Activated naive CD8-positive, alpha-beta T cell treated with anti-CD3 and anti-CD28 coated beads, Interleukin-2, amount 10 ng/mL, durations not matched to agents 7 days and 5 days (primary cell): ENCODE measurements around the gene PPFIA2. TPM values are rescaled to one million over a fixed set of nuclear protein-coding genes. Genes with fewer than 3 reads are reported as not detected.
A peak's percentile ranks its signal among the peaks of the same experiment; 100 is the strongest.

ENCODE experiments used
- ATAC-seq: fragments of 150-1000 bp; cut with Tn5 transposase; one replicate; pipeline ENCODE4 v1.10.0; 2021; ENCODE audit warnings: low read depth, moderate library complexity
- POLR2A ChIA-PET: fragments of 350-600 bp; sonication (Branson Sonifier 250); formaldehyde crosslinking; loops from one replicate; lab custom pipeline; 2021; ENCODE audit warnings: antibody characterized with exemption; lab: Charles Lee
- DNase-seq: peaks from one replicate; pipeline ENCODE4 v3.0.0; 2021
- H3K27ac Mint-ChIP-seq: one replicate; pipeline ENCODE4 v1.8.0; 2022; ENCODE audit warnings: mild to moderate bottlenecking, mixed read lengths
- H3K27me3 Mint-ChIP-seq: one replicate; pipeline ENCODE4 v1.8.0; 2022; ENCODE audit warnings: mild to moderate bottlenecking, moderate library complexity, mixed read lengths
- H3K36me3 Mint-ChIP-seq: one replicate; pipeline ENCODE4 v1.8.0; 2021; ENCODE audit warnings: mild to moderate bottlenecking, mixed read lengths
- H3K4me1 Mint-ChIP-seq: one replicate; pipeline ENCODE4 v1.8.0; 2021; ENCODE audit warnings: mixed read lengths
- H3K4me3 Mint-ChIP-seq: one replicate; pipeline ENCODE4 v1.8.0; 2022; ENCODE audit warnings: mild to moderate bottlenecking, moderate library complexity, mixed read lengths
- H3K9me3 Mint-ChIP-seq: one replicate; pipeline ENCODE4 v1.8.0; 2021; ENCODE audit warnings: mixed read lengths
- total RNA-seq, 2 experiments: library from RNA; stranded (reverse); gene quantifications; one replicate each; pipeline ENCODE4 v1.2.3, GENCODE V29; 2021

The PPFIA2 gene
- total RNA-seq, 2 experiments from 2014 or later = not detected

DNA sequence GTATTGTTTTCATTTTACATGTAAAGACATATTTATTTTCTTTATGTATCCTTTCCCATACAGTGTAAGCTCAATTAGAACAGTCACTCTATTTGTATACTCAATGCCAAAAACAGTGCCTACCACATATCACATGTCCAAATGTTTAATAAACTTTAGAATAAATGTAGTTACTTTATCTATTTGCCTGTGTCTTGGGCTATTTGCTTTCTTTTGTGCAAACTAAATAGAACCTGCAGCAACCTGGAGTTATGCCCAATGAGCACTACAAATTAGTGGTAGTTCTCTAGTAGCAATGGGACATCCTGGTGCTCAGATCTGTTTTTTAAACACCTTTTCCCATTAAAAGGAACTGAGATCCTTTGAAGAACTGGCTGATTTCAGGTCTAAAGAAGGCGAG is 186.7 kb downstream of the PPFIA2 start:
- POLR2A ChIA-PET = no interaction called here
- no peaks in the 10 kb centered on the region for H3K27me3 Mint-ChIP-seq
- no peaks in the 10 kb centered on the region for H3K4me1 Mint-ChIP-seq
- DNase-seq (no peak), ATAC-seq (no peak)
- H3K4me3 Mint-ChIP-seq = no peak overlapping the region
- H3K27ac Mint-ChIP-seq = no peak overlapping the region
- no peaks in the 10 kb centered on the region for H3K9me3 Mint-ChIP-seq
- no peaks in the 10 kb centered on the region for H3K36me3 Mint-ChIP-seq

DNA sequence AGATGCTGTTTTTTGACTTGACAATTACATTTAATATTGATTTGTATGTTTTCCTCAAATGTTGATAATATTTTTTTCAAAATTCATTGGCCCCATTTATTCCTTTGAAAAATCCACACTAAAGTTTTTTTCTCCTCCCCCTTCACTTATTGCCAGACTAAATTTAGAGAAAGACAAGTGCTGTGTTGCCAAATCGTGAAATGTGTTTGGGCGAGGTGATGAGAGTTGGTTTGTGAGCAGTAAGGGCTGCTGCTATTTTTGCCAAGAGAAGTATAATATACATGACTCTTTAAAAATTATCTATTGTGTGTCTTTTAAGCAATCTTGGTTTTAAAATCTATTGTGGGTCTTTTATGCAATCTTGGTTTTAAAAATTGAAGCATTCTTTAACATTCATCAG is 188.9 kb downstream of the PPFIA2 start:
- Mint-ChIP-seq H3K4me1 (no peaks in the 10 kb centered on the region), H3K9me3 (no peaks in the 10 kb centered on the region), H3K27me3 (no peaks in the 10 kb centered on the region), H3K27ac (no peak overlapping the region), H3K36me3 (no peaks in the 10 kb centered on the region), H3K4me3 (no peak overlapping the region)
- no peak for ATAC-seq
- POLR2A ChIA-PET = no interaction called here
- no peak for DNase-seq

DNA sequence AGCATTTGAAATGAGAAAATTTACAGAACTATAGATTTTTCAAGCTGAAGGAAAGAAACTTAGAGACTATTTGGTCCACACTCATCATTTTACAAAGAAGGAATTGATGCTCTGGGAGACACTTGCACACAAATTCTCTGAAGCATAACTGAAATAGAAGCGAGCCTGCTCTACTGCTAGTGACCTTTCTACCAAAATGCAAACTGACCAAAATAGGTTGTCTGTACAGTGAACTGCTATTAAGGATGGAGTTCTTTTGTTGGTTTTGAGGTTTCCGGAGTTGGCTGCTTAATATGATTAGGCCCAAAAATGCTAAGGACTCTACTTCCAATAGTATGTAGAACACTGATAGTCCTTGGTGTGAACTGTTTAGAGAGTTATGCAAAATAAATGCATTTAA is 194.9 kb downstream of the PPFIA2 start:
- H3K4me3 Mint-ChIP-seq = no peak overlapping the region
- H3K27ac Mint-ChIP-seq = no peak overlapping the region
- ATAC-seq = no peak
- no peaks in the 10 kb centered on the region for H3K27me3 Mint-ChIP-seq
- no peak for DNase-seq
- POLR2A ChIA-PET = no interaction called here
- H3K36me3 Mint-ChIP-seq = no peaks in the 10 kb centered on the region
- peaks cover 2% of the 10 kb centered on the region for H3K9me3 Mint-ChIP-seq
- no peaks in the 10 kb centered on the region for H3K4me1 Mint-ChIP-seq

DNA sequence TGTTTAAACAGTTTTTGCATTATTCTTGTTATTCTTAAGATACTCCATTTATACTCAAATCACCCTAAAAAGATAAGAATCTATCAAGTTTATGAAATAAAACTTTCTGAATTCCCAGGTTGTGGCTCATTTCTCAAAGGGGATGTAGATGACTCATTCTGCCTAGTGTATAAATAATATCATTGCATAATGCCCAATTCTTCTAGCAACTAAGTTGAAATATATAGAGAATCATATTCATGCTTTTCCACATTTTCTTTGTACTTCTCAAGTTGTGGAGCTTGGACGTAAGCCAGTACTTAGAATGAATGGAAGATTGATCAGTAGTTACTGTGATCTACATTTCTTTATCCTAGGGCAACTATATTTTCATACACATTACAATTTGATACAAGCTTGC is 201.1 kb downstream of the PPFIA2 start:
- H3K9me3 Mint-ChIP-seq = peaks cover under 1% of the 10 kb centered on the region
- H3K4me3 Mint-ChIP-seq = no peak overlapping the region
- no peak for ATAC-seq
- H3K4me1 Mint-ChIP-seq = no peaks in the 10 kb centered on the region
- no peaks in the 10 kb centered on the region for H3K27me3 Mint-ChIP-seq
- H3K36me3 Mint-ChIP-seq = no peaks in the 10 kb centered on the region
- DNase-seq = no peak
- no peak overlapping the region for H3K27ac Mint-ChIP-seq
- POLR2A ChIA-PET = no interaction called here

DNA sequence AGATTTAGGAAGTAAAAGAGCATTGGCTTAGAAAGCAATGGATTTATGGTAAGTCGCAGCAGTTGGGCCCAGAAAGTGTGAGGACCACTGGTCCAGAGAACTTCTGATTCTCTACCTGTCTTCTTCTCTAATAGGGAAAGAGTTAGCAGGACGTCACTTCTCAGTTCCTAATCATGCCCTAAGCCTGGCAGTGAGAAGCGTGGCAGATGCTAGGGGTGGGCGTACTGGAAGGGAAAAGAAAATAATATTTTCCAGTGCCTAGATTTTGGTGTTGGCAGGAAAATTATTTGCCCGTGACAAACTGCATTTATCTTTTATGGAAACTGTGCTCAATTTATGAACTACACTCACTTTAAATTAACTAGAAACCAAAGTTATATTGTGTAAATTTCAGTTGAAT is 212.3 kb downstream of the PPFIA2 start:
- ATAC-seq (no peak), DNase-seq (no peak)
- no peaks in the 10 kb centered on the region for H3K4me1 Mint-ChIP-seq
- H3K9me3 Mint-ChIP-seq = no peaks in the 10 kb centered on the region
- no peak overlapping the region for H3K27ac Mint-ChIP-seq
- no peak overlapping the region for H3K4me3 Mint-ChIP-seq
- no peaks in the 10 kb centered on the region for H3K36me3 Mint-ChIP-seq
- POLR2A ChIA-PET = no interaction called here
- no peaks in the 10 kb centered on the region for H3K27me3 Mint-ChIP-seq

DNA sequence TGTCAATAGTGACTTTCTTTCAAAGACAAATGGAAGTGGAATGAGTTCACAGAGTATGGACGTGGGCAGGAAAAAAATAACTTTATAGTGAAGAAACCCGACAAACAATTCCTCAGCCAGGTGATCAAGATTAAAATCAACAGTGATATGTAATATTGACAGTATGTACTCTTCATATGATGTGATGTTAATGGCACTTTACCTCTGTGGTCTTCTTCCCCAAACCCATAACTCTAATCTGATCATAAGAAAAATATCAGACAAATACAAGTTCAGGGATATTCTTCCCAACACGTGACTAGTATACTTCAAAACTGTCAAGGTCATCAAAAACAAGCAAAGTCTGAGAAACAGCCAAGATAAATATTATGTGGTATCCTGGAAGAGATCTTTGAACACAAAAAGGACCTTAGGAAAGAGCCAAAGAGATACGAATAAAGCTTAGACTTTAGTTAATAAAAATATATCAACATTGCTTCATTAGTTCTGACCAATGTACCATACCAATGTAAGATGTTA is 215.5 kb downstream of the PPFIA2 start:
- Mint-ChIP-seq H3K36me3 (no peaks in the 10 kb centered on the region), H3K4me1 (no peaks in the 10 kb centered on the region), H3K9me3 (no peaks in the 10 kb centered on the region), H3K4me3 (no peak overlapping the region), H3K27ac (no peak overlapping the region), H3K27me3 (no peaks in the 10 kb centered on the region)
- POLR2A ChIA-PET = no interaction called here
- ATAC-seq (no peak), DNase-seq (no peak)

DNA sequence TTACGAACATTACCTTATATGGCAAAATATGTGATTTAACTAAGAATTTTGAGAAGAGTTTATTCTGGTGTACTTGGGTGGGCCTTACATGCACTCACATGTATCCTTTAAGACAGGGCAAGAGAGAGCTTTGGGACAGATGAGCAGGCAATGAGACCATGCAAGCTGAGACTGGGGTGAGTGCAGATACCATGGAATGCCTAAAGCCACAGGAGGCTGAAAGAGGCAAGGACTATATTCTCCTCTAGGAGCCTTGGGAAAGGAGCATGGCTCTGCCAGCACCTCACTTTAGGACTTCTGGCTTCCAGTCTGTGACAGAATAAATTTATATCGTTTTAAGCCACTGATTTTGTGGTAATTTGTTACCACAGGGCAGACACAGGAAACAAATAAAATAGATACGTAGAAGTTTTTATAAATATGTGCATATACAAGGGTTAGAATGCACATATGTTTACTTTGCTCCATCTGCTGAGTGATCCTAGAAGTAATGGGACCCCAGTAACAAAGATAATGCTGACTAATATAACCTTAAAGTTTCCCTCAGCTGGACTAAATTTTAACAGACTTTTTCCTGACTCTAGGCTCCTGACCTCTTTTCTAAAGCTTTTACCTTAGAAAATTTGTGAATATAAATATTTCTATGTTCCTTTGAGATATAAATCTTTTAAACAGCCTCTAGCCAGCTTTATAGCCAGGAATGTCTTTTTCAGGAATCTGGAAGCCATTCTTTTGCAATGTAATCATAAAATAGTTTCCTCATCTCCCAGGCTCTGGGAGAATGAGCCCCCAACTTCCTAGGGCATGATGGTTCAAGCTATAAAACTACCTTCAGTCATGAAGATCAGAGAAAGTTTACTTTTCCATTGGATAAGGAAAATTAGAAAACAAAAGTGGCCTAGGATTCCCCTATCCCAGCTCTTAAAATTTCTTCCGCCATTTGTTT is 216.8 kb downstream of the PPFIA2 start:
- ATAC-seq (no peak), DNase-seq (no peak)
- Mint-ChIP-seq H3K27me3 (no peaks in the 10 kb centered on the region), H3K4me3 (no peak overlapping the region), H3K36me3 (no peaks in the 10 kb centered on the region), H3K9me3 (no peaks in the 10 kb centered on the region), H3K4me1 (no peaks in the 10 kb centered on the region), H3K27ac (no peak overlapping the region)
- POLR2A ChIA-PET = interaction anchor here (0.7 kb wide), 1 partner anchor 594 kb away, joined by 4 read pairs; no protein-coding TSS in a partner anchor

DNA sequence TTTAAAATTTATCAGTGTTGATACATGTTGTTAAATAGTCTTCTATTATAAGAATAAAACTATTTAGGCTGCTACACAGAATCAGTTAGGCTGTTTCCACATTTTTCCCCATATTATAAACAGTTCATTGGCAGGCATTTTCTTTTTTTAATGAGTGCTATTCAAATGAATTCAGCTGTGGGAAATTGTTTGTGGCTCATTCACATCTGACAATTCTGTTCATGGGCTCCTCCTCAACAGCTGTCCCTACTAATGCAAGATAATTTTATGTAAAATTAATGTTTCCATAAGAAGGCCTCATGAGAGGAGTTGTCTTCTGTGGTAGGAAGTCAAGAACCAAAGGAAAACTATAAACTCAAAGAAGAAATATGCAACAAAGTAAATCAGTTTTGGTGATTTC is 218.0 kb downstream of the PPFIA2 start:
- no peak for DNase-seq
- Mint-ChIP-seq H3K27ac (no peak overlapping the region), H3K27me3 (no peaks in the 10 kb centered on the region), H3K4me1 (no peaks in the 10 kb centered on the region), H3K9me3 (no peaks in the 10 kb centered on the region), H3K36me3 (no peaks in the 10 kb centered on the region), H3K4me3 (no peak overlapping the region)
- ATAC-seq = no peak
- POLR2A ChIA-PET = interaction anchor here (0.7 kb wide), 1 partner anchor 595 kb away, joined by 4 read pairs; no protein-coding TSS in a partner anchor

DNA sequence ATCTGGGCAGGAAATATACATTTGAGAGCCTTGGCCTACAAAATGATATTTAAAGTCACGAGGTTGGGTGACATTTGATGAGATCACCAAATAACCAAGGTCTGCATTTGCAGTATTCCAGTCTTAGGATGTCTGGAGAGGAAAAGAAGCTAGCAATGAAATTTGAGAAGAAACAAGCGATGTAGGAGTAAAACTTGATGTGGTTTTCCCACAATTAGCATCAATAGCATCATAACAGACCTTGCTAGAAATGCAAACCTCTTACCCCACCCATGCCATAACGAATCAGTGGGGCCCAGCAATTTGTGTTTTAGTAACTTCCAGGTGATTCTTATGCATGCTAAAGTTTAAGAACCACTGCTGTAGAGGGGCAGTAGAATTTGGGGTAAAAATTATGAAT is 219.9 kb downstream of the PPFIA2 start:
- no peaks in the 10 kb centered on the region for H3K9me3 Mint-ChIP-seq
- no peaks in the 10 kb centered on the region for H3K36me3 Mint-ChIP-seq
- POLR2A ChIA-PET = no interaction called here

DNA sequence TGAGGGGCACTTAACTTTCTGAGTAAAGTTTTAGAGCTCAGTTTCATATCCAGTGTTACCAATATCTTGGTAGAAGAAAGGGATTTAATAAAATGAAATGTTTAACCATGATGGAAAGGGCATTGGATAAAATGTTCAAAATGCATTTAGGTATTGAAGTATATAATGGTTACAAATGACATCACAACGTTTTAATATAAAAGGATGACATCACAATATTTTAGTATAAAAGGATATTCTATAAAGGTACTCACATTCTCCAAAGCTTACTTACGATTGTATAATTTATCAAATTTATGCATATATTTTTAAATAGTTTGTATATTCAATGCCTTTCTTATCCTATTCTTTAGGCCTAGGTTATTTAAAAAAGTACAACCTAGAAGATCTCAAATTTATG is 226.1 kb downstream of the PPFIA2 start:
- ATAC-seq = no peak
- POLR2A ChIA-PET = no interaction called here
- Mint-ChIP-seq H3K9me3 (no peaks in the 10 kb centered on the region), H3K27ac (no peak overlapping the region), H3K4me1 (no peaks in the 10 kb centered on the region), H3K27me3 (no peaks in the 10 kb centered on the region), H3K4me3 (no peak overlapping the region), H3K36me3 (no peaks in the 10 kb centered on the region)
- no peak for DNase-seq

More for the DNA sequence above, 219.9 kb downstream of the PPFIA2 start:
- ATAC-seq (no peak), DNase-seq (no peak)
- H3K4me1 Mint-ChIP-seq = no peaks in the 10 kb centered on the region
- no peak overlapping the region for H3K27ac Mint-ChIP-seq
- H3K27me3 Mint-ChIP-seq = no peaks in the 10 kb centered on the region
- no peak overlapping the region for H3K4me3 Mint-ChIP-seq

DNA sequence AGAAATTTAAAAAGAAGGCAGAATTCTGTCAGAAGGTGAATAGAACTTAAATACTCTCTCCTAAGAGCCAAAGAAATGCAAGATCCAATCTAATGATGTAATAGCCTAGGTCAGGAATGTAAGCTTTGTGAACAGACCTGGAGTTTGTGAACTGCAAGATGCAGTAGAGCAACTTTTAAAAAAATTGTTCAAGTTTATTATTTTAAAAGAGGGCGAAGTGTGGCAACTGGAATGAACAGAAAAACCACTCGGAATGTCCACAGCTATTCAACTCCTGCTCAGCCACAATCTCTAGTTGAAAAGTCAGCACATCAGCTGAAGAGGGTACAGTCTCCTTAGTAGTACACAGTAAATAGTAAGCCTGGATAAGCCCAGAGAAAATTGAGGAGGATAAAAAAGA is 228.8 kb downstream of the PPFIA2 start:
- Mint-ChIP-seq H3K4me1 (no peaks in the 10 kb centered on the region), H3K9me3 (no peaks in the 10 kb centered on the region), H3K27me3 (no peaks in the 10 kb centered on the region), H3K36me3 (no peaks in the 10 kb centered on the region), H3K27ac (no peak overlapping the region), H3K4me3 (no peak overlapping the region)
- DNase-seq (no peak), ATAC-seq (no peak)
- POLR2A ChIA-PET = no interaction called here

DNA sequence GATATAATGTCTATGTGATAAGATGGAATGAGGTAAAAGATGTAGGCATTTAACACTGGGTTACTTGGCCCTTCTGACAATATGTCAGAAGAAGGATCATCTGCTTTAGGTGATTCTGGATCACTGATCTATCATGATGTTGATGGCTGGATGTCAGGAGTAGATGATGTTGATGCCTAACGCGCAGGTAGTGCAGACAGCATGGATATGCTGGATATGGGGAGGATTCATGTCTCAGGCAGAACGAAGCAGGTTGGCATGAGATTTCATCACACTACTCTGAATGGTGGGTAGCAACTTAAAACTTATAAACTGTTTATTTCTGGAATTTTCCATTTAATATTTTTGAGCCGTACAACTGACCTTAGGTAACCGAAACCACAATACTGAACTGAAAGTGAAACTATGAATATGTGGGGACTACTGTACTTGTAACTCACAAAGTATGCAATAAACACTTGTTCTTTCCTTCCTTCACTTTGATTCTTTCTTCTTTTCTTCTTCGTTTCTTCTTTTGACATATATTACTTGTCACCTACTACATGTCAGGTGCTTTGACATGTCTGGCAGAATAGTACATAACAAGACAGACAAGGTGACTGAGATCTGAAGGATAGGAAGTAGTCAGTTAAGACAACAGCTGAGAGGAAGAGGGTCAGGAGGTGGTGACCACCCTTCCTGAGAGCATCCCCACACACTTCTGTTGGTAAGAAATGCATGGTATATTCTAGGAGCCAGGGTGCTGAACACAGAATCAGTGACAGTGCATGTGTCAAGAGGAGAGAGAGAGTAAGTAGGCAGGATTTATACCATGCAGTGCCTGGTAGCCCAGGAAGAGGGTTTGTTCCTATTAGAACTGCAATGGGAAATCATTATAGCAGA is 238.8 kb downstream of the PPFIA2 start:
- Mint-ChIP-seq H3K4me3 (peak overlapping the region; percentile 60), H3K4me1 (peaks cover 7% of the 10 kb centered on the region), H3K27ac (peak overlapping the region; percentile 21), H3K27me3 (no peaks in the 10 kb centered on the region), H3K9me3 (peaks cover 3% of the 10 kb centered on the region), H3K36me3 (no peaks in the 10 kb centered on the region)
- DNase-seq (no peak), ATAC-seq (peak; percentile 10)
- POLR2A ChIA-PET = no interaction called here

DNA sequence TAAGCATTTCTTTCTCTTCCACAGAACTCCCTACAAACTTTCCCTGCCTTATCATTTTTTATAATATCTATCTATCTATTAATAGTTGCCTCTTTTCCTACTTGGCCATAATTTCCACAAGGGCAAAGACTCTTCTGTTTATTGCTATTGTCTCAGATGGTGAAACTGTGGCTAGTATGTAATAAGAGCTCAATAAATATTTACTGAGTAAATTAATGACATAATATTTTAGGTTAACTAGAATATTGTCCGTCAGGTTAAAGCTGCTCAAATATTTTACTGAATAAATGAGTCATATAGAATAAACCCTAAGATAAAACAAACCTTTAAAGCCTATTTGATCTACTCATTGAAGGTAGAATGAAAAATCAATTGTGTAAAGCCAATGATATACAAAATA is 240.5 kb downstream of the PPFIA2 start:
- no peak for ATAC-seq
- no peak for DNase-seq
- POLR2A ChIA-PET = no interaction called here
- peaks cover 3% of the 10 kb centered on the region for H3K9me3 Mint-ChIP-seq
- H3K4me1 Mint-ChIP-seq = peaks cover 7% of the 10 kb centered on the region
- H3K27ac Mint-ChIP-seq = no peak overlapping the region
- no peaks in the 10 kb centered on the region for H3K27me3 Mint-ChIP-seq
- H3K4me3 Mint-ChIP-seq = no peak overlapping the region
- no peaks in the 10 kb centered on the region for H3K36me3 Mint-ChIP-seq
